K562 (cell line): ENCODE data around the gene SVEP1. TPM values are rescaled to one million over a fixed set of nuclear protein-coding genes. Genes with fewer than 3 reads are reported as not detected.

ENCODE experiments used
- ATAC-seq: fragments of 200-7000 bp; cut with Tn5 transposase; 3 replicates; pipeline ENCODE4 v1.9.1; 2020; ENCODE audit warnings: moderate library complexity
- BruUV-seq: library from RNA; stranded (reverse); fragments of 400-500 nt; replicated peaks from 2 replicates; lab custom pipeline; 2021; lab: Mats Ljungman, UMichigan
- CTCF ChIA-PET: fragments of 300-600 bp; formaldehyde crosslinking; extraction: SDS; loops from one replicate; lab custom pipeline; 2021; ENCODE audit warnings: low intra/inter-chr PET ratio; lab: Yijun Ruan, JAX
- POLR2A ChIA-PET: fragments of 300-600, 350-650 bp; sonication (Branson Sonifier 250); formaldehyde crosslinking; extraction: SDS; loops from one replicate; lab custom pipeline; 2021; ENCODE audit warnings: antibody characterized with exemption, inconsistent platforms; lab: Yijun Ruan, JAX
- DNase-seq, 4 experiments: peaks; one replicate each; pipeline versions ENCODE4 v3.0.0 to v3.0.0-alpha.2; 2011 to 2018; ENCODE audit warnings: low spot score in 3 of 4, mixed read lengths in 3 of 4; ENCODE audit errors: extremely low read depth in 1 of 4
- FAIRE-seq: peaks from 2 replicates; lab custom pipeline; 2011; peaks lifted over from hg19 to GRCh38; lab: Jason Lieb, UNC
- H2AFZ ChIP-seq: 2 replicates; pipeline ENCODE4 v1.6.0; 2011; ENCODE audit warnings: low read depth, low read length, control low read depth, inconsistent platforms
- H3K27ac ChIP-seq: fragments of 200-600 bp; 3 replicates; pipeline ENCODE4 v1.8.0; 2011; ENCODE audit warnings: low read depth, mild to moderate bottlenecking, control low read depth, inconsistent platforms, low read length, moderate library complexity, mixed read lengths; ENCODE audit errors: extremely low read depth
- H3K27me3 ChIP-seq, 2 experiments: fragments of 300-600 bp in 1 of 2; 2 replicates in 1 of 2; 3 replicates in 1 of 2; pipeline versions ENCODE4 v1.6.0 to v1.8.0; 2011; ENCODE audit warnings: inconsistent platforms in 2 of 2, low read length in 2 of 2, mild to moderate bottlenecking in 1 of 2, mixed read lengths in 1 of 2, moderate library complexity in 1 of 2; ENCODE audit not compliant: control insufficient read depth in 2 of 2, insufficient read depth in 2 of 2
- H3K36me3 ChIP-seq: fragments of 300-600 bp; 3 replicates; pipeline ENCODE4 v1.8.0; 2011; ENCODE audit warnings: mild to moderate bottlenecking, low read length, inconsistent platforms; ENCODE audit not compliant: control insufficient read depth, insufficient read depth
- H3K4me1 ChIP-seq, 2 experiments: fragments of 200-600 bp in 1 of 2; replicated peaks in 1 of 2; 2 replicates in 1 of 2; 3 replicates in 1 of 2; pipeline versions ENCODE4 v1.5.1 to v1.8.0; 2011; ENCODE audit warnings: inconsistent platforms in 2 of 2, low read length in 2 of 2, mild to moderate bottlenecking in 1 of 2, mixed read lengths in 1 of 2, moderate library complexity in 1 of 2; ENCODE audit not compliant: control insufficient read depth in 2 of 2, insufficient read depth in 2 of 2
- H3K4me2 ChIP-seq: 2 replicates; pipeline ENCODE4 v1.6.1; 2011; ENCODE audit warnings: low read length, control low read depth, inconsistent platforms, mixed read lengths; ENCODE audit not compliant: insufficient read depth
- H3K4me3 ChIP-seq: fragments of 200-600 bp; sonication (generic), shearing (Covaris generic); 2 replicates; pipeline ENCODE4 v1.5.1; 2016; ENCODE audit warnings: control low read depth, inconsistent platforms
- H3K79me2 ChIP-seq: fragments of 200-600 bp; 3 replicates; pipeline ENCODE4 v1.8.0; 2011; ENCODE audit warnings: low read length, inconsistent platforms; ENCODE audit not compliant: control insufficient read depth, insufficient read depth
- H3K9ac ChIP-seq, 2 experiments: 2 replicates each; pipeline versions ENCODE4 v1.6.0 to v1.6.1; 2011; ENCODE audit warnings: low read depth in 2 of 2, low read length in 2 of 2, control low read depth in 1 of 2, inconsistent platforms in 1 of 2, mild to moderate bottlenecking in 1 of 2, mixed read lengths in 1 of 2; ENCODE audit not compliant: insufficient read depth in 1 of 2
- H3K9me1 ChIP-seq: one replicate; pipeline ENCODE4 v1.6.0; 2011; ENCODE audit warnings: inconsistent platforms, mild to moderate bottlenecking, low read length, moderate library complexity; ENCODE audit not compliant: control insufficient read depth, insufficient read depth
- H3K9me3 ChIP-seq: replicated peaks from 2 replicates; pipeline ENCODE4 v1.5.1; 2011; ENCODE audit warnings: low read depth, low read length, inconsistent platforms; ENCODE audit not compliant: control insufficient read depth, insufficient read depth
- H4K20me1 ChIP-seq: replicated peaks from 2 replicates; pipeline ENCODE4 v1.6.1; 2011; ENCODE audit warnings: low read length, inconsistent platforms, mixed read lengths; ENCODE audit not compliant: control insufficient read depth, insufficient read depth
- CXXC5 ChIP-seq: fragments of 250-450 bp; sonication (Bioruptor Pico); IDR thresholded peaks from 2 replicates; pipeline ENCODE4 v1.8.0; 2022; ENCODE audit warnings: inconsistent platforms, mild to moderate bottlenecking, moderate library complexity
- GABPA ChIP-seq: fragments of 200-800 bp; sonication (Bioruptor generic); conservative IDR thresholded peaks from 2 replicates; pipeline ENCODE4 v1.6.1; 2016; ENCODE audit warnings: low read depth, missing genetic modification characterization, missing compliant biosample characterization
- HMBOX1 ChIP-seq: sonication (generic); IDR thresholded peaks from 2 replicates; pipeline ENCODE4 v1.6.1; 2016
- MAX ChIP-seq: sonication (generic); formaldehyde crosslinking; IDR thresholded peaks from 2 replicates; pipeline ENCODE4 v1.9.0; 2022; ENCODE audit warnings: mild to moderate bottlenecking, missing genetic modification reagents
- MEIS2 ChIP-seq: fragments of 450-650 bp; IDR thresholded peaks from 2 replicates; pipeline ENCODE4 v1.6.1; 2014; ENCODE audit warnings: mild to moderate bottlenecking; ENCODE audit not compliant: partially characterized antibody
- NR1H2 ChIP-seq: sonication (generic); formaldehyde crosslinking; IDR thresholded peaks from 2 replicates; pipeline ENCODE4 v1.4.0; 2020; ENCODE audit warnings: mild to moderate bottlenecking, missing genetic modification reagents
- SIX5 ChIP-seq, 2 experiments: IDR thresholded peaks; 2 replicates each; pipeline ENCODE4 v1.6.1; 2011; ENCODE audit warnings: low read length in 2 of 2, borderline replicate concordance in 1 of 2, low read depth in 1 of 2, mild to moderate bottlenecking in 1 of 2, moderate library complexity in 1 of 2; ENCODE audit not compliant: insufficient read depth in 1 of 2
- SP1 ChIP-seq: sonication (generic); formaldehyde crosslinking; IDR thresholded peaks from 2 replicates; pipeline ENCODE4 v1.8.1; 2022; ENCODE audit warnings: mild to moderate bottlenecking, missing genetic modification reagents
- TAL1 ChIP-seq: fragments of 450-650 bp; IDR thresholded peaks from 2 replicates; pipeline ENCODE4 v1.6.1; 2016; ENCODE audit warnings: mild to moderate bottlenecking
- VEZF1 ChIP-seq: fragments of 200-800 bp; sonication (Bioruptor generic); IDR thresholded peaks from 2 replicates; pipeline ENCODE4 v1.6.1; 2017; ENCODE audit warnings: missing genetic modification characterization, missing compliant biosample characterization
- ZKSCAN3 ChIP-seq: fragments of 250-450 bp; sonication (Bioruptor Pico); IDR thresholded peaks from 2 replicates; pipeline ENCODE4 v1.4.0; 2020
- ZNF239 ChIP-seq: fragments of 250-450 bp; sonication (Bioruptor Pico); IDR thresholded peaks from 2 replicates; pipeline ENCODE4 v1.4.0; 2020; ENCODE audit warnings: mild to moderate bottlenecking
- ZNF436 ChIP-seq: fragments of 250-450, 450-650 bp; sonication (Bioruptor Pico); formaldehyde crosslinking; IDR thresholded peaks from 2 replicates; pipeline ENCODE4 v1.7.0; 2020; ENCODE audit warnings: mild to moderate bottlenecking
- WGBS: fragments of 100-300 bp; shearing (Covaris generic); methylation state at CpG from one replicate; pipeline ENCODE4 v1.1.6; 2016; ENCODE audit warnings: low coverage, mixed read lengths; ENCODE audit not compliant: insufficient coverage; ENCODE audit errors: missing lambda C conversion rate; 5-methylcytosine and 5-hydroxymethylcytosine counted together
- in situ Hi-C: fragments of 300-500 bp; cut with MboI; formaldehyde crosslinking; loops from 4 replicates; pipeline ENCODE4 v1.15.0; 2018; ENCODE audit warnings: inconsistent platforms, mixed read lengths
- intact Hi-C: fragments of 100-400 bp; cut with micrococcal nuclease; formaldehyde crosslinking; loops from 2 replicates; pipeline ENCODE4 v1.14.2; 2022
- polyA plus RNA-seq, 8 experiments: library from polyadenylated mRNA; depleted of rRNA in 4 of 8; stranded (reverse) in 5 of 8; unstranded in 3 of 8; fragments of >200 nt; fragmentation: Nextera tagmentation in 2 of 8; fragmentation: Illumina TruSeq in 1 of 8; extraction: Ambion mirVana in 2 of 8; extraction: Trizol in 1 of 8; gene quantifications; 2 replicates each; pipeline versions ENCODE4 v1.2.1 to v1.2.3, GENCODE V29; 2011 to 2014; ENCODE audit warnings: inconsistent platforms in 1 of 8, missing spikeins in 1 of 8
- total RNA-seq, 7 experiments: library from RNA; depleted of rRNA in 6 of 7; stranded (reverse); fragments of >200 nt in 6 of 7; fragmentation: Illumina TruSeq in 2 of 7; extraction: Trizol in 2 of 7; gene quantifications; 2 replicates each; pipeline versions ENCODE4 v1.2.1 to v1.2.3, GENCODE V29; 2011 to 2021; ENCODE audit warnings: low replicate concordance in 1 of 7
- TF ChIP-seq, protein P1 (sequence below): sonication (generic); formaldehyde crosslinking; IDR thresholded peaks from 2 replicates; pipeline ENCODE4 v1.8.0; 2022; ENCODE audit warnings: mild to moderate bottlenecking, low read depth, missing genetic modification reagents
- TF ChIP-seq, protein P2 (sequence below): fragments of 450-650 bp; IDR thresholded peaks from 2 replicates; pipeline ENCODE4 v1.6.1; 2017; ENCODE audit warnings: mild to moderate bottlenecking, moderate library complexity

Gene SVEP1
- total and polyA plus RNA-seq, 9 of the 15 experiments (the other 6 are each of a cell fraction or from before 2014, with no cell fraction given): 0.20 to 0.84 (median 0.43) TPM

DNA sequence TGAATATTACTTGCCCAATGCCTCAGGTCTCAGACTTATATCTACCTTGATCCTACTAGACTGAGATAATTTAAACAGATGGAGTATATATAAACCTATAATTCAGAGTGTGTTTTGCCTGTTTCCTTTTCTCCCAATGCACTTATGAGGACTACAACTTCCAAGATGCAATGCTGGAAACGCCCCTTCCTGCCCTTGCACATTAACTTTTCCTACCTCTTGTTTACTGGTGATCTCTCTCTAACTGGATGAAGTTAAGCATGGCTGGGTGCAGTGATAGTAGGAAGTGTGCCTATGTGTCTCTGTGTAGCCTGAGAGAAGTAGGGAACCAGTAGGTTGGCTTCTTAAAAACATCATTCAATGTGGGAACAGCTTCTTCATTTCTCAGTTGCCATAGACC lies 115.2 kb downstream of the SVEP1 start:
- Histone ChIP-seq H4K20me1 (no peaks in the 10 kb centered on the region), H3K9ac (no peak overlapping the region), H3K79me2 (no peaks in the 10 kb centered on the region), H3K9me1 (no peaks in the 10 kb centered on the region), H3K36me3 (no peaks in the 10 kb centered on the region), H2AFZ (peak overlapping the region; percentile 56), H3K27me3 (no peaks in the 10 kb centered on the region), H3K27ac (no peak overlapping the region), H3K4me2 (no peak overlapping the region), H3K4me1 (no peaks in the 10 kb centered on the region; a peak in 1 of 5 replicates), H3K9me3 (no peaks in the 10 kb centered on the region), H3K4me3 (no peak overlapping the region)
- WGBS: 0% methylated on average over 1 of the region's 1 CpG
- peak; percentile 9 to 29 (median 12) for DNase-seq
- in situ Hi-C loops: no loop called here
- POLR2A ChIA-PET: no interaction called here
- BruUV-seq: no TSS peak
- intact Hi-C loops: no loop called here
- no peak for FAIRE-seq
- CTCF ChIA-PET: no interaction called here
- peak; percentile 75 for ATAC-seq
- TF ChIP-seq SP1 (CRISPR knock-in tag) (no peak), NR1H2 (CRISPR knock-in tag) (no peak), ZKSCAN3 (CRISPR knock-in tag) (no peak), VEZF1 (no peak), HMBOX1 (peak; percentile 98), TAL1 (no peak), GABPA (tag) (peak; percentile 51), ZNF239 (CRISPR knock-in tag) (no peak), SIX5 (IDR thresholded peaks at IDR 0.05; ENCODE audit: borderline replicate concordance in 1 of 2, insufficient read depth in 1 of 2, low read depth in 1 of 2, low read length in 2 of 2) (peak in 1 of 2 experiments; percentile 25; a peak in 1 of 4 replicates), CXXC5 (no peak), MAX (CRISPR knock-in tag) (no peak), MEIS2 (no peak), ZNF436 (CRISPR knock-in tag) (no peak)
- TF ChIP-seq, protein P1, sequence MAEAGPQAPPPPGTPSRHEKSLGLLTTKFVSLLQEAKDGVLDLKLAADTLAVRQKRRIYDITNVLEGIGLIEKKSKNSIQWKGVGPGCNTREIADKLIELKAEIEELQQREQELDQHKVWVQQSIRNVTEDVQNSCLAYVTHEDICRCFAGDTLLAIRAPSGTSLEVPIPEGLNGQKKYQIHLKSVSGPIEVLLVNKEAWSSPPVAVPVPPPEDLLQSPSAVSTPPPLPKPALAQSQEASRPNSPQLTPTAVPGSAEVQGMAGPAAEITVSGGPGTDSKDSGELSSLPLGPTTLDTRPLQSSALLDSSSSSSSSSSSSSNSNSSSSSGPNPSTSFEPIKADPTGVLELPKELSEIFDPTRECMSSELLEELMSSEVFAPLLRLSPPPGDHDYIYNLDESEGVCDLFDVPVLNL (CRISPR knock-in tag): no peak
- TF ChIP-seq, protein P2, sequence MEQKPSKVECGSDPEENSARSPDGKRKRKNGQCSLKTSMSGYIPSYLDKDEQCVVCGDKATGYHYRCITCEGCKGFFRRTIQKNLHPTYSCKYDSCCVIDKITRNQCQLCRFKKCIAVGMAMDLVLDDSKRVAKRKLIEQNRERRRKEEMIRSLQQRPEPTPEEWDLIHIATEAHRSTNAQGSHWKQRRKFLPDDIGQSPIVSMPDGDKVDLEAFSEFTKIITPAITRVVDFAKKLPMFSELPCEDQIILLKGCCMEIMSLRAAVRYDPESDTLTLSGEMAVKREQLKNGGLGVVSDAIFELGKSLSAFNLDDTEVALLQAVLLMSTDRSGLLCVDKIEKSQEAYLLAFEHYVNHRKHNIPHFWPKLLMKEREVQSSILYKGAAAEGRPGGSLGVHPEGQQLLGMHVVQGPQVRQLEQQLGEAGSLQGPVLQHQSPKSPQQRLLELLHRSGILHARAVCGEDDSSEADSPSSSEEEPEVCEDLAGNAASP: no peak
